OCI-LY1 (cell line): Measurements from ENCODE around the gene OR8G1.
"Not testable (repeated sequence)": the region's sequence is repeated elsewhere in the genome, so short reads cannot be mapped to it uniquely, and the experiment has no call there.

Experiments
- H2AFZ ChIP-seq: fragments of 200-600 bp; sonication (generic), shearing (Covaris generic); 2 replicates; pipeline ENCODE4 v1.6.0; 2014; ENCODE audit warnings: antibody characterized with exemption, mild to moderate bottlenecking, low read length
- H3F3A ChIP-seq: fragments of 200-600 bp; sonication (generic), shearing (Covaris generic); 2 replicates; pipeline ENCODE4 v1.6.0; 2014; ENCODE audit warnings: mild to moderate bottlenecking, antibody characterized with exemption, low read length, moderate library complexity; ENCODE audit not compliant: insufficient read depth
- H3K27ac ChIP-seq: fragments of 200-600 bp; sonication (generic); 2 replicates; pipeline ENCODE4 v1.5.1; 2014; ENCODE audit warnings: low read length, mixed run types, mild to moderate bottlenecking, low read depth; ENCODE audit not compliant: poor library complexity, severe bottlenecking
- H3K27me3 ChIP-seq: fragments of 200-600 bp; sonication (generic); 2 replicates; pipeline ENCODE4 v1.6.0; 2014; ENCODE audit warnings: antibody characterized with exemption, mild to moderate bottlenecking, low read length, moderate library complexity; ENCODE audit not compliant: insufficient read depth
- H3K36me3 ChIP-seq: fragments of 200-600 bp; sonication (generic); 2 replicates; pipeline ENCODE4 v1.6.1; 2014; ENCODE audit warnings: mild to moderate bottlenecking, antibody characterized with exemption, low read length, moderate library complexity, mixed read lengths; ENCODE audit not compliant: insufficient read depth
- H3K4me1 ChIP-seq: fragments of 200-600 bp; sonication (generic); 2 replicates; pipeline ENCODE4 v1.5.1; 2014; ENCODE audit warnings: mild to moderate bottlenecking, low read length, moderate library complexity; ENCODE audit not compliant: insufficient read depth, severe bottlenecking
- H3K4me2 ChIP-seq: fragments of 200-600 bp; sonication (generic), shearing (Covaris generic); 2 replicates; pipeline ENCODE4 v1.6.1; 2014; ENCODE audit warnings: low read length
- H3K4me3 ChIP-seq: fragments of 200-600 bp; sonication (generic); 2 replicates; pipeline ENCODE4 v1.5.1; 2014; ENCODE audit warnings: low read length, low read depth, mild to moderate bottlenecking, mixed read lengths; ENCODE audit not compliant: poor library complexity, severe bottlenecking
- H3K79me2 ChIP-seq: fragments of 200-600 bp; shearing (Covaris generic); 2 replicates; pipeline ENCODE4 v1.6.1; 2016; ENCODE audit warnings: mixed run types, low read length, mixed read lengths; ENCODE audit not compliant: insufficient read depth
- H3K9ac ChIP-seq: fragments of 200-600 bp; sonication (generic), shearing (Covaris generic); 2 replicates; pipeline ENCODE4 v1.6.1; 2014; ENCODE audit warnings: mild to moderate bottlenecking, low read length, mixed read lengths
- H3K9me2 ChIP-seq: fragments of 200-600 bp; sonication (generic), shearing (Covaris generic); 2 replicates; pipeline ENCODE4 v1.6.1; 2014; ENCODE audit warnings: low read depth, mild to moderate bottlenecking, low read length, mixed read lengths
- H3K9me3 ChIP-seq: fragments of 200-600 bp; shearing (Covaris generic); 2 replicates; pipeline ENCODE4 v1.6.1; 2014; ENCODE audit warnings: low read length, mixed read lengths
- H4K20me1 ChIP-seq: fragments of 200-600 bp; sonication (generic), shearing (Covaris generic); 2 replicates; pipeline ENCODE4 v1.6.0; 2016; ENCODE audit warnings: mild to moderate bottlenecking, low read length; ENCODE audit not compliant: insufficient read depth
- CTCF ChIP-seq: fragments of 200-600 bp; sonication (generic), shearing (Covaris generic); IDR thresholded peaks from 2 replicates; pipeline ENCODE4 v1.5.1; 2017; ENCODE audit warnings: mild to moderate bottlenecking, antibody characterized with exemption, low read length, moderate library complexity, mixed read lengths
- EZH2 ChIP-seq: fragments of 200-600 bp; sonication (generic), shearing (Covaris generic); IDR thresholded peaks from 2 replicates; pipeline ENCODE4 v1.8.0; 2017; ENCODE audit warnings: borderline replicate concordance, mixed run types, mild to moderate bottlenecking, antibody characterized with exemption, low read length, moderate library complexity, mixed read lengths

The OR8G1 gene

GRCh38 chr11:124270886-124271285 is 30.0 kb downstream of the OR8G1 start:
- not testable (repeated sequence) for H3F3A ChIP-seq, H3K27ac ChIP-seq, H3K27me3 ChIP-seq, H3K9me2 ChIP-seq, H4K20me1 ChIP-seq, H2AFZ ChIP-seq, H3K9me3 ChIP-seq, H3K36me3 ChIP-seq, H3K4me2 ChIP-seq, H3K79me2 ChIP-seq, H3K4me3 ChIP-seq, H3K9ac ChIP-seq, H3K4me1 ChIP-seq

GRCh38 chr11:124274000-124274399 is 33.1 kb downstream of the OR8G1 start:
- Histone ChIP-seq H3K4me1 (no peaks in the 10 kb centered on the region), H3K4me3 (no peak overlapping the region), H3K79me2 (no peaks in the 10 kb centered on the region), H2AFZ (no peak overlapping the region), H3K4me2 (no peak overlapping the region), H4K20me1 (no peaks in the 10 kb centered on the region), H3K27ac (no peak overlapping the region), H3F3A (no peaks in the 10 kb centered on the region), H3K36me3 (no peaks in the 10 kb centered on the region), H3K9me2 (no peaks in the 10 kb centered on the region), H3K9ac (no peak overlapping the region), H3K27me3 (no peaks in the 10 kb centered on the region), H3K9me3 (no peaks in the 10 kb centered on the region)
- no peak for TF ChIP-seq CTCF
- no peak for TF ChIP-seq EZH2

GRCh38 chr11:124276081-124276480 is 35.2 kb downstream of the OR8G1 start:
- Histone ChIP-seq H4K20me1 (no peaks in the 10 kb centered on the region), H2AFZ (no peak overlapping the region), H3K79me2 (no peaks in the 10 kb centered on the region), H3K27me3 (no peaks in the 10 kb centered on the region), H3K4me1 (no peaks in the 10 kb centered on the region), H3K4me3 (no peak overlapping the region), H3K9me2 (no peaks in the 10 kb centered on the region), H3K27ac (no peak overlapping the region), H3K4me2 (no peak overlapping the region), H3K9me3 (no peaks in the 10 kb centered on the region), H3K9ac (no peak overlapping the region), H3F3A (no peaks in the 10 kb centered on the region), H3K36me3 (no peaks in the 10 kb centered on the region)
- TF ChIP-seq EZH2 (no peak), CTCF (no peak)

- Histone ChIP-seq H2AFZ (no peak overlapping the region), H3K27ac (no peak overlapping the region)
- TF ChIP-seq CTCF (no peak), EZH2 (no peak)
These were observed 36.3 kb downstream of the OR8G1 start for GRCh38 chr11:124277207-124277606.

More at GRCh38 chr11:124277207-124277606, 36.3 kb downstream of the OR8G1 start:
- Histone ChIP-seq H3K36me3 (no peaks in the 10 kb centered on the region), H3K79me2 (no peaks in the 10 kb centered on the region), H3K4me3 (no peak overlapping the region), H3K9ac (no peak overlapping the region), H4K20me1 (no peaks in the 10 kb centered on the region), H3K9me2 (no peaks in the 10 kb centered on the region), H3K4me1 (no peaks in the 10 kb centered on the region), H3K9me3 (no peaks in the 10 kb centered on the region), H3F3A (no peaks in the 10 kb centered on the region), H3K4me2 (no peak overlapping the region), H3K27me3 (no peaks in the 10 kb centered on the region)
